HCT116 (cell line): ENCODE measurements around the gene TSKU. TPM values are rescaled to one million over a fixed set of nuclear protein-coding genes. Genes with fewer than 3 reads are reported as not detected.

ENCODE experiments used
- ATAC-seq: fragments of 200-7000 bp; cut with Tn5 transposase; 2 replicates; pipeline ENCODE4 v1.9.1; 2020; ENCODE audit warnings: mild to moderate bottlenecking, moderate library complexity
- BruUV-seq: library from RNA; stranded (reverse); fragments of 400-500 nt; replicated peaks from 2 replicates; lab custom pipeline; 2021; lab: Mats Ljungman, UMichigan
- CTCF ChIA-PET: fragments of 300-600 bp; sonication (Branson Sonifier 250); formaldehyde crosslinking; loops from one replicate; lab custom pipeline; 2021; ENCODE audit warnings: antibody characterized with exemption; lab: Charles Lee
- POLR2A ChIA-PET: fragments of 300-600, 350-600 bp; sonication (Branson Sonifier 250); formaldehyde crosslinking; loops from one replicate; lab custom pipeline; 2021; ENCODE audit warnings: antibody characterized with exemption; lab: Charles Lee
- RAD21 ChIA-PET, 2 experiments: fragments of 300-600 bp; sonication (Branson Sonifier 250); formaldehyde crosslinking; loops; one replicate each; lab custom pipeline; 2023; ENCODE audit warnings: low total read pairs in 2 of 2; ENCODE audit not compliant: uncharacterized antibody in 2 of 2, unreplicated experiment in 2 of 2, low non-redundant PET in 1 of 2; lab: Charles Lee
- DNase-seq: peaks from one replicate; pipeline ENCODE4 v3.0.0-alpha.2; 2010; ENCODE audit warnings: low read depth, low spot score
- H2AFZ ChIP-seq: fragments of 200-600 bp; shearing (Covaris generic), sonication (generic); 2 replicates; pipeline ENCODE4 v1.6.1; 2017; ENCODE audit warnings: low read depth, mixed run types, mixed read lengths, antibody characterized with exemption, low read length; ENCODE audit not compliant: poor library complexity, severe bottlenecking
- H3K27ac ChIP-seq: 2 replicates; pipeline ENCODE4 v1.5.1; 2012; ENCODE audit warnings: low read depth, low read length
- H3K27me3 ChIP-seq: fragments of 200-600 bp; sonication (generic); 2 replicates; pipeline ENCODE4 v1.6.1; 2016; ENCODE audit warnings: mixed run types, low read length, mixed read lengths; ENCODE audit not compliant: insufficient read depth
- H3K36me3 ChIP-seq, 2 experiments: fragments of 200-500 bp in 1 of 2; fragments of 200-600 bp in 1 of 2; sonication (Bioruptor generic) in 1 of 2; sonication (generic) in 1 of 2; 2 replicates each; pipeline versions ENCODE4 v1.5.1 to v1.6.1; 2014 to 2016; ENCODE audit warnings: low read length in 2 of 2, inconsistent platforms in 1 of 2, mixed read lengths in 1 of 2, mixed run types in 1 of 2; ENCODE audit not compliant: insufficient read depth in 2 of 2, control insufficient read depth in 1 of 2
- H3K4me1 ChIP-seq, 2 experiments: fragments of 200-600 bp in 1 of 2; sonication (generic) in 1 of 2; 2 replicates each; pipeline versions ENCODE4 v1.5.1 to v1.6.1; 2012 to 2017; ENCODE audit warnings: low read length in 2 of 2, inconsistent platforms in 1 of 2, mild to moderate bottlenecking in 1 of 2, mixed read lengths in 1 of 2, mixed run types in 1 of 2, moderate library complexity in 1 of 2; ENCODE audit not compliant: insufficient read depth in 2 of 2, control insufficient read depth in 1 of 2
- H3K4me2 ChIP-seq: fragments of 200-600 bp; sonication (generic); 2 replicates; pipeline ENCODE4 v1.6.1; 2017; ENCODE audit warnings: mixed run types, low read length, mixed read lengths
- H3K4me3 ChIP-seq, 2 experiments: fragments of 200-600 bp in 1 of 2; sonication (generic) in 1 of 2; replicated peaks in 1 of 2; 2 replicates each; pipeline ENCODE4 v1.5.1; 2011 to 2016; ENCODE audit warnings: low read length in 2 of 2, control low read depth in 1 of 2, low read depth in 1 of 2, mild to moderate bottlenecking in 1 of 2, mixed read lengths in 1 of 2, mixed run types in 1 of 2
- H3K79me2 ChIP-seq: fragments of 200-600 bp; sonication (generic); 2 replicates; pipeline ENCODE4 v1.6.1; 2017; ENCODE audit warnings: mild to moderate bottlenecking, mixed run types, low read length, moderate library complexity, mixed read lengths; ENCODE audit not compliant: insufficient read depth
- H3K9ac ChIP-seq: fragments of 200-600 bp; sonication (generic); 2 replicates; pipeline ENCODE4 v1.6.1; 2016; ENCODE audit warnings: low read length, mixed read lengths
- H3K9me2 ChIP-seq: fragments of 200-600 bp; sonication (generic), shearing (Covaris generic); 2 replicates; pipeline ENCODE4 v1.6.1; 2017; ENCODE audit warnings: mixed run types, mild to moderate bottlenecking, moderate library complexity; ENCODE audit not compliant: insufficient read depth
- H3K9me3 ChIP-seq, 2 experiments: fragments of 200-500 bp in 1 of 2; fragments of 200-600 bp in 1 of 2; sonication (Bioruptor generic) in 1 of 2; sonication (generic) in 1 of 2; 2 replicates each; pipeline ENCODE4 v1.6.1; 2014 to 2017; ENCODE audit warnings: low read length in 2 of 2, mixed read lengths in 2 of 2, inconsistent platforms in 1 of 2, low read depth in 1 of 2, mild to moderate bottlenecking in 1 of 2, mixed run types in 1 of 2, moderate library complexity in 1 of 2; ENCODE audit not compliant: control insufficient read depth in 1 of 2, insufficient read depth in 1 of 2
- H4K20me1 ChIP-seq: fragments of 200-600 bp; sonication (generic), shearing (Covaris generic); 2 replicates; pipeline ENCODE4 v1.6.1; 2017; ENCODE audit warnings: mixed run types, mild to moderate bottlenecking, moderate library complexity; ENCODE audit not compliant: insufficient read depth
- CEBPB ChIP-seq: IDR thresholded peaks from 2 replicates; pipeline ENCODE4 v1.6.1; 2012; ENCODE audit warnings: low read depth
- EGR1 ChIP-seq: IDR thresholded peaks from 2 replicates; pipeline ENCODE4 v1.6.1; 2012; ENCODE audit warnings: low read depth
- ELF1 ChIP-seq: IDR thresholded peaks from 2 replicates; pipeline ENCODE4 v1.6.1; 2012; ENCODE audit warnings: low read depth, borderline replicate concordance
- FOSL1 ChIP-seq: IDR thresholded peaks from 2 replicates; pipeline ENCODE4 v1.6.1; 2012; ENCODE audit warnings: low read depth
- POLR2AphosphoS5 ChIP-seq: IDR thresholded peaks from 2 replicates; pipeline ENCODE4 v1.6.1; 2011; ENCODE audit warnings: mild to moderate bottlenecking, low read depth, low read length, moderate library complexity
- RAD21 ChIP-seq: IDR thresholded peaks from 2 replicates; pipeline ENCODE4 v1.6.1; 2012; ENCODE audit warnings: low read depth, mild to moderate bottlenecking
- SIN3A ChIP-seq: IDR thresholded peaks from 2 replicates; pipeline ENCODE4 v1.6.1; 2012; ENCODE audit warnings: low read depth
- SP1 ChIP-seq: IDR thresholded peaks from 2 replicates; pipeline ENCODE4 v1.6.1; 2012; ENCODE audit warnings: low read depth
- SRF ChIP-seq: IDR thresholded peaks from 2 replicates; pipeline ENCODE4 v1.6.1; 2012; ENCODE audit warnings: low read depth
- TCF7L2 ChIP-seq: IDR thresholded peaks from 2 replicates; pipeline ENCODE4 v1.7.0; 2011; ENCODE audit warnings: borderline replicate concordance, inconsistent platforms; ENCODE audit not compliant: insufficient read depth, insufficient read length; ENCODE audit errors: extremely low read depth
- YY1 ChIP-seq: IDR thresholded peaks from 2 replicates; pipeline ENCODE4 v1.6.1; 2011; ENCODE audit warnings: low read length, low read depth, moderate library complexity, mild to moderate bottlenecking; ENCODE audit not compliant: insufficient replicate concordance; ENCODE audit errors: extremely low read depth
- ZFX ChIP-seq: fragments of 450-650 bp; IDR thresholded peaks from 2 replicates; pipeline ENCODE4 v1.6.1; 2017
- intact Hi-C: fragments of 100-400 bp; cut with micrococcal nuclease; formaldehyde crosslinking; loops from 2 replicates; pipeline ENCODE4 v1.10.0; 2022
- total RNA-seq: library from RNA; stranded (reverse); gene quantifications from one replicate; pipeline ENCODE4 v1.2.1, GENCODE V29; 2021; ENCODE audit not compliant: unreplicated experiment
- TF ChIP-seq, protein P1 (sequence below): IDR thresholded peaks from 2 replicates; pipeline ENCODE4 v1.6.1; 2012; ENCODE audit warnings: low read depth
- TF ChIP-seq, protein P2 (sequence below): IDR thresholded peaks from 2 replicates; pipeline ENCODE4 v1.6.1; 2011; ENCODE audit warnings: mild to moderate bottlenecking, low read length, moderate library complexity; ENCODE audit not compliant: insufficient replicate concordance; ENCODE audit errors: extremely low read depth
- TF ChIP-seq, protein P3 (sequence below): IDR thresholded peaks from 2 replicates; pipeline ENCODE4 v1.6.1; 2012
- TF ChIP-seq, protein P4 (sequence below): IDR thresholded peaks from 2 replicates; pipeline ENCODE4 v1.6.1; 2012

The TSKU gene
- total RNA-seq, 1 experiment from 2014 or later, result 21.9 TPM

DNA sequence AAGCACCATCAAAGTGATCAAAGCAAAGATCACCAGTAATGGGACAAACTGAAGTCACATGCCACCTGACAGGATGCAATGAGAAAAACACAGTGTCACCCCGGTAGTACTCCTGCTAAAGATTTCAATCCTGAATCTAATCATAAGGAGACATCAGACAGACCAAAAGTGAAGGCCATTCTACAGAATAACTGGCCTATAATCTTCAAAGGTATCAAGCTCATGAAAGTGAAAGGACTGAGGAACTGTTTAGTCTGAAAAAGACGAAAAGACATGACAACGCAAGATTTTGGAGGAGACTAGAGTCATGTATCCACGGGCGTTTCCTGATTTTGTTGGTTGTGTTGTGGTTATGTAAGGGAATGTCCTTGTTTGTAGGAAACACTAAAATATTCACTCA is 42.4 kb upstream of the TSKU start:
- Histone ChIP-seq H3K4me2 (no peak overlapping the region), H3K79me2 (no peaks in the 10 kb centered on the region), H4K20me1 (no peaks in the 10 kb centered on the region), H3K9me2 (no peaks in the 10 kb centered on the region), H3K27ac (no peak overlapping the region), H3K4me1 (peaks cover 0 to 2% of the 10 kb centered on the region in 2 experiments; a peak in 2 of 4 replicates), H3K9ac (no peak overlapping the region)
- POLR2A ChIA-PET, result no interaction called here
- ATAC-seq (no peak), DNase-seq (no peak)
- intact Hi-C loops, result no loop called here
- RAD21 ChIA-PET, result no interaction called here
- TF ChIP-seq SRF, result no peak
- TF ChIP-seq, protein P1, sequence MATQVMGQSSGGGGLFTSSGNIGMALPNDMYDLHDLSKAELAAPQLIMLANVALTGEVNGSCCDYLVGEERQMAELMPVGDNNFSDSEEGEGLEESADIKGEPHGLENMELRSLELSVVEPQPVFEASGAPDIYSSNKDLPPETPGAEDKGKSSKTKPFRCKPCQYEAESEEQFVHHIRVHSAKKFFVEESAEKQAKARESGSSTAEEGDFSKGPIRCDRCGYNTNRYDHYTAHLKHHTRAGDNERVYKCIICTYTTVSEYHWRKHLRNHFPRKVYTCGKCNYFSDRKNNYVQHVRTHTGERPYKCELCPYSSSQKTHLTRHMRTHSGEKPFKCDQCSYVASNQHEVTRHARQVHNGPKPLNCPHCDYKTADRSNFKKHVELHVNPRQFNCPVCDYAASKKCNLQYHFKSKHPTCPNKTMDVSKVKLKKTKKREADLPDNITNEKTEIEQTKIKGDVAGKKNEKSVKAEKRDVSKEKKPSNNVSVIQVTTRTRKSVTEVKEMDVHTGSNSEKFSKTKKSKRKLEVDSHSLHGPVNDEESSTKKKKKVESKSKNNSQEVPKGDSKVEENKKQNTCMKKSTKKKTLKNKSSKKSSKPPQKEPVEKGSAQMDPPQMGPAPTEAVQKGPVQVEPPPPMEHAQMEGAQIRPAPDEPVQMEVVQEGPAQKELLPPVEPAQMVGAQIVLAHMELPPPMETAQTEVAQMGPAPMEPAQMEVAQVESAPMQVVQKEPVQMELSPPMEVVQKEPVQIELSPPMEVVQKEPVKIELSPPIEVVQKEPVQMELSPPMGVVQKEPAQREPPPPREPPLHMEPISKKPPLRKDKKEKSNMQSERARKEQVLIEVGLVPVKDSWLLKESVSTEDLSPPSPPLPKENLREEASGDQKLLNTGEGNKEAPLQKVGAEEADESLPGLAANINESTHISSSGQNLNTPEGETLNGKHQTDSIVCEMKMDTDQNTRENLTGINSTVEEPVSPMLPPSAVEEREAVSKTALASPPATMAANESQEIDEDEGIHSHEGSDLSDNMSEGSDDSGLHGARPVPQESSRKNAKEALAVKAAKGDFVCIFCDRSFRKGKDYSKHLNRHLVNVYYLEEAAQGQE, result no peak
- TF ChIP-seq, all 23 proteins: peak for 0
- BruUV-seq, result no TSS peak
- H3K27me3 ChIP-seq, result no peaks in the 10 kb centered on the region
- H3K4me3 ChIP-seq, result no peak overlapping the region
- CTCF ChIA-PET, result no interaction called here
- H3K9me3 ChIP-seq, result no peaks in the 10 kb centered on the region
- no peak overlapping the region for H2AFZ ChIP-seq
- no peaks in the 10 kb centered on the region for H3K36me3 ChIP-seq

DNA sequence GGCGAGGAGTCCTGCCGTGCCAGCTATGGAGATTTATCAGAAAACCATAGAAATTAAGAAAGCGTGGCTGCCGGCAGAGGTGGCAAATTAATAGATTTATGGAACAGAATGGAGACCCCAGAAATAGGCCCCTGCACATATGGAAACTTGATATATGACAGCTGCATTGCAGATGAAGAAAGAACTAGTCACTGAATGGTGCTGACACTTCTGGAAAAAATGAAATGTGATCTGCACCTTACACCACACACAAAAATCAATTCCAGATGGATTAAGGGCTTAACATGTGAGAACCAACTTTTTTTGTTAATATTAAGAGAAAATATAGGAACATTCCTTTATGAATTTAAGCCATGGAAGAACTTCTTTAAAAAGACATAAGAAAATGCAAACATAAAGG is 40.3 kb upstream of the TSKU start:
- no peak for DNase-seq
- ChIA-PET CTCF (interaction anchor here (0.8 to 1.6 kb wide), 3 partner anchors 9 to 64 kb away, joined by 3 read pairs; no protein-coding TSS in a partner anchor), POLR2A (no interaction called here), RAD21 (no interaction called here)
- BruUV-seq, result no TSS peak
- Histone ChIP-seq H3K27me3 (no peaks in the 10 kb centered on the region), H3K9ac (no peak overlapping the region), H3K79me2 (no peaks in the 10 kb centered on the region), H2AFZ (no peak overlapping the region), H3K9me2 (no peaks in the 10 kb centered on the region), H3K27ac (no peak overlapping the region), H3K9me3 (no peaks in the 10 kb centered on the region), H3K36me3 (no peaks in the 10 kb centered on the region), H3K4me1 (peaks cover 0 to 6% of the 10 kb centered on the region in 2 experiments; a peak in 2 of 4 replicates), H3K4me3 (no peak overlapping the region), H4K20me1 (no peaks in the 10 kb centered on the region), H3K4me2 (no peak overlapping the region)
- no peak for ATAC-seq
- intact Hi-C loops, result no loop called here
- TF ChIP-seq SRF, result no peak
- TF ChIP-seq POLR2AphosphoS5, result no peak
- TF ChIP-seq CEBPB, result no peak
- TF ChIP-seq ELF1, result no peak
- TF ChIP-seq FOSL1, result no peak
- TF ChIP-seq RAD21, result no peak
- TF ChIP-seq ZFX, result no peak
- TF ChIP-seq YY1, result no peak
- TF ChIP-seq, protein P2, sequence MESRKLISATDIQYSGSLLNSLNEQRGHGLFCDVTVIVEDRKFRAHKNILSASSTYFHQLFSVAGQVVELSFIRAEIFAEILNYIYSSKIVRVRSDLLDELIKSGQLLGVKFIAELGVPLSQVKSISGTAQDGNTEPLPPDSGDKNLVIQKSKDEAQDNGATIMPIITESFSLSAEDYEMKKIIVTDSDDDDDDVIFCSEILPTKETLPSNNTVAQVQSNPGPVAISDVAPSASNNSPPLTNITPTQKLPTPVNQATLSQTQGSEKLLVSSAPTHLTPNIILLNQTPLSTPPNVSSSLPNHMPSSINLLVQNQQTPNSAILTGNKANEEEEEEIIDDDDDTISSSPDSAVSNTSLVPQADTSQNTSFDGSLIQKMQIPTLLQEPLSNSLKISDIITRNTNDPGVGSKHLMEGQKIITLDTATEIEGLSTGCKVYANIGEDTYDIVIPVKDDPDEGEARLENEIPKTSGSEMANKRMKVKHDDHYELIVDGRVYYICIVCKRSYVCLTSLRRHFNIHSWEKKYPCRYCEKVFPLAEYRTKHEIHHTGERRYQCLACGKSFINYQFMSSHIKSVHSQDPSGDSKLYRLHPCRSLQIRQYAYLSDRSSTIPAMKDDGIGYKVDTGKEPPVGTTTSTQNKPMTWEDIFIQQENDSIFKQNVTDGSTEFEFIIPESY, result no peak
- TF ChIP-seq SIN3A, result no peak
- TF ChIP-seq, protein P3, sequence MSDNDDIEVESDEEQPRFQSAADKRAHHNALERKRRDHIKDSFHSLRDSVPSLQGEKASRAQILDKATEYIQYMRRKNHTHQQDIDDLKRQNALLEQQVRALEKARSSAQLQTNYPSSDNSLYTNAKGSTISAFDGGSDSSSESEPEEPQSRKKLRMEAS, result no peak
- no peak for TF ChIP-seq EGR1
- TF ChIP-seq, protein P4, sequence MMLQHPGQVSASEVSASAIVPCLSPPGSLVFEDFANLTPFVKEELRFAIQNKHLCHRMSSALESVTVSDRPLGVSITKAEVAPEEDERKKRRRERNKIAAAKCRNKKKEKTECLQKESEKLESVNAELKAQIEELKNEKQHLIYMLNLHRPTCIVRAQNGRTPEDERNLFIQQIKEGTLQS, result no peak
- TF ChIP-seq TCF7L2, result no peak
- no peak for TF ChIP-seq SP1
